Measurements from ENCODE around the gene RNF11. TPM values are rescaled to one million over a fixed set of nuclear protein-coding genes. Genes with fewer than 3 reads are reported as not detected.

The RNF11 gene
- total and polyA plus RNA-seq, 7 donors = 44.6 to 123 (median 105) TPM

GRCh38 chr1:51192213-51192843 lies 43.7 kb upstream of the RNF11 start:
- WGBS, 2 donors = 39 to 51% methylated on average over 3 of the region's 3 CpGs
- TF ChIP-seq POLR2A (IDR thresholded peaks at IDR 0.05) = no peak
- TF ChIP-seq POLR2AphosphoS5 (IDR thresholded peaks at IDR 0.05) = no peak
- peak; percentile 45 to 81 (median 61) for TF ChIP-seq CTCF (IDR thresholded peaks at IDR 0.05)
- Histone ChIP-seq H3K4me1 (no peaks in the 10 kb centered on the region), H3K27ac (no peak overlapping the region), H3K27me3 (no peaks in the 10 kb centered on the region), H3K4me3 (no peak overlapping the region), H3K9me3 (no peaks in the 10 kb centered on the region), H3K36me3 (no peaks in the 10 kb centered on the region)
- intact Hi-C loops (cut with DNase I) = loop anchor here (5.0 to 10.0 kb wide), 4 partner anchors 45 to 265 kb away; partner anchors contain the start of genes FAF1 and RNF11
- DNase-seq = peak; percentile 80

- Histone ChIP-seq H3K9me3 (no peaks in the 10 kb centered on the region), H3K27ac (no peak overlapping the region), H3K27me3 (no peaks in the 10 kb centered on the region), H3K4me1 (no peaks in the 10 kb centered on the region), H3K4me3 (no peak overlapping the region), H3K36me3 (no peaks in the 10 kb centered on the region)
- TF ChIP-seq POLR2A (IDR thresholded peaks at IDR 0.05) (no peak), EP300 (IDR thresholded peaks at IDR 0.05) (no peak), POLR2AphosphoS5 (IDR thresholded peaks at IDR 0.05) (no peak), CTCF (IDR thresholded peaks at IDR 0.05) (no peak)
- intact Hi-C loops (cut with DNase I) = loop anchor here (5.0 to 10.0 kb wide), 4 partner anchors 44 to 266 kb away; partner anchors contain the start of genes FAF1 and RNF11
- DNase-seq = no peak
These were observed 42.5 kb upstream of the RNF11 start for GRCh38 chr1:51193564-51193963.

GRCh38 chr1:51203121-51203873 lies 32.8 kb upstream of the RNF11 start:
- H3K27me3 ChIP-seq = no peaks in the 10 kb centered on the region
- no peaks in the 10 kb centered on the region for H3K4me1 ChIP-seq
- H3K4me3 ChIP-seq = no peak overlapping the region
- 90 to 93% methylated on average over 3 of the region's 3 CpGs for WGBS, 2 donors
- H3K36me3 ChIP-seq = no peaks in the 10 kb centered on the region
- no peak for DNase-seq
- H3K9me3 ChIP-seq = no peaks in the 10 kb centered on the region
- intact Hi-C loops (cut with DNase I) = no loop called here
- TF ChIP-seq POLR2A (IDR thresholded peaks at IDR 0.05) = no peak
- H3K27ac ChIP-seq = no peak overlapping the region

DNA sequence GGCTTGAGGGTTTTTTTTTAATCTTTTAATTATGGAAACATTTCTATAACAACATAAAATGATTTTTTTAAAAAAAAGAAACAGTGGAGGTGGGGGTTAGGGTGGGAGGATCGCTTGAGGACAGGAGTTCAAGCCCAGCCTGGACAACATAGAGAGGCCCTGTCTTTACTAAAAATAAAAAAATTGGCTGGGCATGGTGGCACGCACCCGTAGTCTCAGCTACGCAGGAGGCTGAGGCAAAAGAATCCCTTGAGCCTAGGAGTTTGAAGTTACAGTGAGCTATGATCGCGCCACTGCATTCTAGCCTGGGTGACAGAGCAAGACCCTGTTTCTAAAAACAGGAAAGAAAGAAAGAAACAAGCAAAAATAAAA lies 32.2 kb upstream of the RNF11 start:
- no peak for TF ChIP-seq CTCF (IDR thresholded peaks at IDR 0.05)
- no peak for TF ChIP-seq POLR2A (IDR thresholded peaks at IDR 0.05)
- no peak for TF ChIP-seq POLR2AphosphoS5 (IDR thresholded peaks at IDR 0.05)
- TF ChIP-seq EP300 (IDR thresholded peaks at IDR 0.05) = no peak
- H3K27ac ChIP-seq = no peak overlapping the region
- no peaks in the 10 kb centered on the region for H3K36me3 ChIP-seq
- DNase-seq = no peak
- H3K9me3 ChIP-seq = no peaks in the 10 kb centered on the region
- H3K4me1 ChIP-seq = no peaks in the 10 kb centered on the region
- WGBS, 2 donors = 93% methylated on average over 6 of the region's 6 CpGs
- intact Hi-C loops (cut with DNase I) = no loop called here
- H3K4me3 ChIP-seq = no peak overlapping the region
- H3K27me3 ChIP-seq = no peaks in the 10 kb centered on the region

DNA sequence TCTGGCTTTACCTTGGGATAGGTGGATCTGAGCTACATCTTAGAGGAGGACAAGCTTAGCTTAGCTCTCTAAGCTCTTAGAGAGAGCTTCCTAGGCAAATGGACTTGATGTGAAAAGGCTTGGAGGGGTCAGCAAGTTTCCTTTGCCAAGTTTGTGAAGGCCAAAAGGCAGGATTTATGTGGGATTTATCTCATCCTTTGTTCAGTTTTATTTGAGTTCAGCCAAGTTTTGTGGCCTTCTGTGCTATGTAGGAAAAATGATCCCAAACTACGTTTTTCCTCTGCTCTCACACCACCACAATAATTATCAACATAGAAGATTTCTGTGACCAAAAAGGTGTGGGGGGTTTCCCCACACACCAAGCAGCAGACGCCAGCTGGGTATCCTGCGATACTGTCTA lies 26.0 kb upstream of the RNF11 start:
- H3K4me3 ChIP-seq = no peak overlapping the region
- no peaks in the 10 kb centered on the region for H3K9me3 ChIP-seq
- H3K27ac ChIP-seq = no peak overlapping the region
- peaks cover 0 to 12% (median 2%) of the 10 kb centered on the region in 4 donors for H3K4me1 ChIP-seq
- WGBS, 2 donors = 76 to 80% methylated on average over 3 of the region's 3 CpGs
- no peaks in the 10 kb centered on the region for H3K27me3 ChIP-seq
- no peaks in the 10 kb centered on the region for H3K36me3 ChIP-seq
- DNase-seq = no peak
- TF ChIP-seq CTCF (IDR thresholded peaks at IDR 0.05) (no peak), POLR2A (IDR thresholded peaks at IDR 0.05) (no peak), EP300 (IDR thresholded peaks at IDR 0.05) (no peak), POLR2AphosphoS5 (IDR thresholded peaks at IDR 0.05) (no peak)
- intact Hi-C loops (cut with DNase I) = no loop called here

Data from sigmoid colon (tissue), 7 donors.